ENCODE results near the gene ACOX1.

DNA sequence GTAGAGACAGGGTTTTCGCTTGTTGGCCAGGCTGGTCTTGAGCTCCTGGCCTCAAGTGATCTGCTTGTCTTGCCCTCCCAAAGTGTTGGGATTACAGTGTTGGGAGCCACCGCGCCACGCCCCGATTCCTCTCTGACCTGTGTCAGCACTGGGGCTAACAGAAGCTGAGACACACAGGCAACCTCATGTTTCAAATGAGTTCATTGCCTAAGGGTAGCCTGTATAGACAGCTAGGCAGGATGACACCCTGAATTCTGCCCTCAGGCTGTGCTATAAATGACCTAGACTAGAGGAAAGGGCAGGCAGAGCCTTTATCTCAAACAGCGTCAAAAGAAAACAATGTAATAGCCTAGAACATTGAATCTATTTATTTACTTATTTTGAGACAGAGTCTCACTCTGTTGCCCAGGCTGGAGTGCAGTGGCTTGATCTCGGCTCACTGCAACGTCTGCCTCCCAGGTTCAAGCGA lies 19.4 kb upstream of the ACOX1 start:
- TF ChIP-seq, protein P1, sequence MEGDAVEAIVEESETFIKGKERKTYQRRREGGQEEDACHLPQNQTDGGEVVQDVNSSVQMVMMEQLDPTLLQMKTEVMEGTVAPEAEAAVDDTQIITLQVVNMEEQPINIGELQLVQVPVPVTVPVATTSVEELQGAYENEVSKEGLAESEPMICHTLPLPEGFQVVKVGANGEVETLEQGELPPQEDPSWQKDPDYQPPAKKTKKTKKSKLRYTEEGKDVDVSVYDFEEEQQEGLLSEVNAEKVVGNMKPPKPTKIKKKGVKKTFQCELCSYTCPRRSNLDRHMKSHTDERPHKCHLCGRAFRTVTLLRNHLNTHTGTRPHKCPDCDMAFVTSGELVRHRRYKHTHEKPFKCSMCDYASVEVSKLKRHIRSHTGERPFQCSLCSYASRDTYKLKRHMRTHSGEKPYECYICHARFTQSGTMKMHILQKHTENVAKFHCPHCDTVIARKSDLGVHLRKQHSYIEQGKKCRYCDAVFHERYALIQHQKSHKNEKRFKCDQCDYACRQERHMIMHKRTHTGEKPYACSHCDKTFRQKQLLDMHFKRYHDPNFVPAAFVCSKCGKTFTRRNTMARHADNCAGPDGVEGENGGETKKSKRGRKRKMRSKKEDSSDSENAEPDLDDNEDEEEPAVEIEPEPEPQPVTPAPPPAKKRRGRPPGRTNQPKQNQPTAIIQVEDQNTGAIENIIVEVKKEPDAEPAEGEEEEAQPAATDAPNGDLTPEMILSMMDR (conservative IDR thresholded peaks at IDR 0.05; ENCODE audit: low read depth, low read length) = no peak
- TF ChIP-seq EZH2 (IDR thresholded peaks at IDR 0.05; ENCODE audit: borderline replicate concordance, low read depth, low read length, poor library complexity, severe bottlenecking) = no peak
